Medulla oblongata (tissue), 1 donor: Measurements from ENCODE around the gene MNT.

Experiments
- DNase-seq: peaks from one replicate; pipeline ENCODE4 v3.0.0-alpha.2; 2015; ENCODE audit errors: extremely low spot score

Gene MNT

GRCh38 chr17:2395258-2396181 is 5.3 kb downstream of the MNT start:
- DNase-seq = no peak

GRCh38 chr17:2394775-2395201 is 6.1 kb downstream of the MNT start:
- DNase-seq = no peak

- DNase-seq = no peak
Observed at GRCh38 chr17:2393954-2394749, 6.7 kb downstream of the MNT start.

- peak; percentile 94 for DNase-seq
Observed at GRCh38 chr17:2393174-2393953, 7.5 kb downstream of the MNT start.

GRCh38 chr17:2392252-2393173 is 8.3 kb downstream of the MNT start:
- peak; percentile 96 for DNase-seq

GRCh38 chr17:2391597-2392251 is 9.1 kb downstream of the MNT start:
- DNase-seq = no peak

- no peak for DNase-seq
Observed at GRCh38 chr17:2390199-2390836, 10.5 kb downstream of the MNT start.

GRCh38 chr17:2388683-2389055 is 12.2 kb downstream of the MNT start:
- DNase-seq = no peak

GRCh38 chr17:2388020-2388682 is 12.7 kb downstream of the MNT start:
- DNase-seq = no peak

GRCh38 chr17:2387086-2388019 is 13.5 kb downstream of the MNT start:
- no peak for DNase-seq

- no peak for DNase-seq
Observed at GRCh38 chr17:2386400-2387085, 14.3 kb downstream of the MNT start.

GRCh38 chr17:2385240-2386210 is 15.3 kb downstream of the MNT start:
- no peak for DNase-seq

- DNase-seq = no peak
Observed at GRCh38 chr17:2384439-2385127, 16.3 kb downstream of the MNT start.

- no peak for DNase-seq
Observed at GRCh38 chr17:2383628-2384167, 17.2 kb downstream of the MNT start.

GRCh38 chr17:2380950-2381649 is 19.8 kb downstream of the MNT start:
- DNase-seq = no peak
